Right lung (tissue), 5 donors: Measurements from ENCODE around the gene ACBD6. TPM values are rescaled to one million over a fixed set of nuclear protein-coding genes. Genes with fewer than 3 reads are reported as not detected.

Experiments
- DNase-seq, 2 donors: peaks; one replicate each; pipeline ENCODE4 v3.0.0-alpha.2; 2013
- polyA plus RNA-seq, 5 donors: library from polyadenylated mRNA; unstranded; fragments of 120-200 nt; gene quantifications; one replicate each; pipeline versions ENCODE4 v1.2.1 to v1.2.3, GENCODE V29; 2013; ENCODE audit warnings: inconsistent platforms in 1 of 5, low replicate concordance in 1 of 5; ENCODE audit not compliant: insufficient read length in 5 of 5, insufficient read depth in 1 of 5

Gene ACBD6
- polyA plus RNA-seq, 5 donors: 70.5 to 83.2 (median 81.7) TPM

DNA sequence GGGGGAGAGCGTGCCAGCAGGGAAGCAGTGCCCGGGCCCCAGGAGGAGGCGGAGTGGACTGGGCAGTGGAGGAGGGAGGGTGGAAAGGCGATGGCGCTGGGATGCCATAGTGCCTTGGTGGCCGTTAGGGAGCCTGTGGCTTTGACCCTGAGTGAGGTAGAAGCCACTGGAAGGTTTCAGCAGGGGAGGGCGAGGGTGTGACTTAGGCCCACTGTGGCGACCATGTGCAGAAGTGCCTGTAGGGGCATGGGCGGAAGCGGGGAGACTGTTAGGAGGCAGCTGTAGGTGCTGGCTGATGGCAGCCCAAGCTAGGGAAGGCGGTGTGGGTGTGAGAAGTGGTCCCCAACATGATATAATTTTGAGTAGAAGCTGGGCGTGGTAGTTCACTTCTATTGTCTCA lies 244.1 kb downstream of the ACBD6 start:
- DNase-seq: no peak

DNA sequence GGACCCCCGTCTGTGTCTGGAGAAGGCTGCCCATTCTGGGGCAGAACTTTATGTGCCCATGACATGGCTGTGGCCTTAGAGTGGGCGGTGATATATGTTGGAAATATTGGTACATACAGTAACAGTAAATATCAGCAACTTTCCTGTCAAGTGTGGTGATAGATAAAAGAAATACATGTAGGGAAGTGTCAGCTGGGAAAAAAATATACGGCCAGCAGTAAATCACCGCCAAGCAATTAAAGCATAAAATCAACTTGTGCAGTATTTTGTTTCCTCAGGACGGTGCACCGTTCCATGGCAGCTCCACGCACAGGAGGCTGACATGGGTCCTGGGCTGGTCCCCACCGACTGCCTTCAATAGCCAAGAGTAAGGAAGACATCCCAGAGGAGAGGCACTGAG lies 244.9 kb downstream of the ACBD6 start:
- DNase-seq: no peak

DNA sequence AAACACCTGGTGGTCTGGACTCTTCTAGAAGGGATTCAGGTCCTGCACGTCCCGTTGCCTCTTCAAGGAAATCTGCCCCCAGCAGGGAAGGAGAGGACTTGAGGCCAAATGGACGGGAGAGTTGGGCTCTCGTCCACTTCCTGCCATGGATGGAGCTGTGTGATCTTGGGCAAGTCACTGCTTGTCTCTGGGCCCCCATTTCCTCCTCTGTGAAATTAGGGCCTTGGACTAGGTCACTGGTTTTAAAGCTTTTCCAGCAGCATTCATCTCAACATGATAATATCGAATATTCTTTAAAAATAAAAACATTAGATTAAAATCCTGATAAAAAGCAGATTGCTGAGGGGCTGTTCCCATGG lies 245.4 kb downstream of the ACBD6 start:
- no peak for DNase-seq

DNA sequence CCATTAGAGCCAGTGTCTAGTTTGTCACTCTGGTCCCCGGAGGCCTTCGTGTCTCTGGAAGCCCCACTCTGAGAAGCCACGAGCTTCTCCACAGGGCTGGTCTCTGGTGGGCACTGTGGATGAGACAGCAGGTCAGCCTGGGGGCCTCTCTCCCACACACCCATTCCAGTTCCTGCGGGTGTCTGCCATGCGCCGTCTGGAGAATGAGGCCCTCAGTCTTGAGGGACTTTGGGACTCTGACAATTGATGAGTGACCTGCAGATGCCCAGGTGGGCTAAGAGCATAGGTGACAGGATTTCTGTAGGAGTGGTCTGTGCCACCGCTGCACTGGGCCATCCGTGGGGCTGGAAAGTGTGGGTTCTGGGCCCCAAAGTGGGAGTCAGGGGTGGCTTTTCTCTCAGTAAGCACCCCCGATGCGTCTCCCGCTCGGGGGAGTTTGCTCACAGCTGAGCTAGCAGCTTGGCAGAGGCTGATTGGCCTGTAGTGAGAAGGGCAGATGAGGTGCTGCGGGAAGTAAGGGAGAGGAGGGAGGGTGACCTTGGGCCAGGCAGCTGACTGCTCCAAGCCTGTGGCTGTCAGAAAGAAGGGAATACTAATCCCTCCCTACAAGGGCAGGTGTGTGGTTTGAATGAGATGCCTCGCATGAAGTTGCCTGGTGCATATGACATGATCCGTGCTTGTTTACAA lies 245.9 kb downstream of the ACBD6 start:
- DNase-seq: no peak

DNA sequence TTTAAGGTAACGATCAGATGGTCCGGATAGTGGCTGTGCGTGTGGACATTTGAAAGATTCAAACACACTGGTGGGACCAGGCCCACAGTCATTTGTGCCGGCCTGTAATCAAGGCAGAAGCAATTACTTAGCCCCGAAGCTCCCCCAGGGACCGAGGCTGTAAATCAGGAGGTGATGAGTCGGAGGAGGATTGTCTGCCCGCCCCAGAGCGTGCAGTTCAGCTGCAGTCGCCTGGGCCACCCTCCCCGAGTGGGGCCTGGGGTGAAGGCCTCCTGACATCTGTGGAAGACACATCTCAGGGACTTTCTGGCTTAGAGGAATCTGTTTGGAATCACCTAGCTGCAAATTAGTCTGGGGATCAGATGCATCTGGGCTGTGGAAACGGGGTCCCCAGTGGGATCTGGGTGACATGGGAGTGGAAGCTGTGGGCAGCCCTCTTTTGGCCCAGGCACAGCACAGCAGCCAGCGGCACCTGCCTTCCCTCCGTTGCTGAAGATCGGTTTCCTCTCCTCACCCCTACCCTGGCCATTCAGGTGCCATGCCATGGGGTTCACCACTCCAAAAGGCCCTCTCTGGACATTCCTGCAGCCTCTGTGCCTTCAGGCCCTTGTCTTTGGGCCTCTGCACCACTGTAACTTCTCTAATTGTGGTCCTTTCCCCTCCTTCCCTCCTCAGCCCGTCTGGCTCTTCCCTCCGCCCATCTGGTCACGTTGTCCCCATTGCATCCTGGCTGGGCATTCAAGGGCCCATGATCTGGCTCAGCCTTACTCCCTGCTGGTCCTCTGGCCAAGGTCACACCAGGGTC lies 246.6 kb downstream of the ACBD6 start:
- DNase-seq: no peak

DNA sequence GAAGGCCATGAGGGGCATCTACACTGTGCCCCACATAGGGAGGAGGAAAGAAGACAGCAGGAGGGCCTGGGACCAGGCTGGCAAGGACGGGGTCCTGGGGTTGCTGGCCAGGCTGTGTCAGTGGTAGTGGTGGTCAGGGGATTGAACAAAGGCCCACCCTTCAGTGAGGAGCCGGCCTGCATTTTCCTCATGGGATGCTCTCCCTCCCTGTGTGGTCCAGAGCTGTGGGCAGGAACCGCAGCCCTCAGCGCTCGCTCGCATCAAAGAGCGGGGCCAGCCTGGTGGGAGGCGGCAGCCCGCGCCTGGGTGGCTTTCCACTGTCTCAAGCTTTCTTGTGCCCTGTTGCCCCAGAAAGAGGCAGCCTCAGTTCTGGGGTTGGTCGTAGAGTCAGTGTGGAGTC lies 247.5 kb downstream of the ACBD6 start:
- no peak for DNase-seq

DNA sequence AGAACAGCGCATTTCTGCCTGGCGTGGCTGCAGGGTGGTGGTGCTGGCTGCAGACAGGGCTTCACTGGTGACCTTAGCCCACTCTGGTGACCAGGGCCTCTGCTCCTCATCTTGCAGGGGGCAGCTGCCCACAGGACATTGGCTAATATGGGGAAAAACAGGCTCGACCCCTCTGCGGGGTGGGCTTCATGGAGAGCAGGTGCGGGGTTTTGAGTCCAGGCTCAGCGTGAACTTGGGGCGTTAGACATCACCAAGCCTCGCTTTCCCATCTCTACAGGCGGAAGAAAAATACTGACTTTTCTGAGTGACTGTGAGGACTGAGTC lies 247.9 kb downstream of the ACBD6 start:
- no peak for DNase-seq

DNA sequence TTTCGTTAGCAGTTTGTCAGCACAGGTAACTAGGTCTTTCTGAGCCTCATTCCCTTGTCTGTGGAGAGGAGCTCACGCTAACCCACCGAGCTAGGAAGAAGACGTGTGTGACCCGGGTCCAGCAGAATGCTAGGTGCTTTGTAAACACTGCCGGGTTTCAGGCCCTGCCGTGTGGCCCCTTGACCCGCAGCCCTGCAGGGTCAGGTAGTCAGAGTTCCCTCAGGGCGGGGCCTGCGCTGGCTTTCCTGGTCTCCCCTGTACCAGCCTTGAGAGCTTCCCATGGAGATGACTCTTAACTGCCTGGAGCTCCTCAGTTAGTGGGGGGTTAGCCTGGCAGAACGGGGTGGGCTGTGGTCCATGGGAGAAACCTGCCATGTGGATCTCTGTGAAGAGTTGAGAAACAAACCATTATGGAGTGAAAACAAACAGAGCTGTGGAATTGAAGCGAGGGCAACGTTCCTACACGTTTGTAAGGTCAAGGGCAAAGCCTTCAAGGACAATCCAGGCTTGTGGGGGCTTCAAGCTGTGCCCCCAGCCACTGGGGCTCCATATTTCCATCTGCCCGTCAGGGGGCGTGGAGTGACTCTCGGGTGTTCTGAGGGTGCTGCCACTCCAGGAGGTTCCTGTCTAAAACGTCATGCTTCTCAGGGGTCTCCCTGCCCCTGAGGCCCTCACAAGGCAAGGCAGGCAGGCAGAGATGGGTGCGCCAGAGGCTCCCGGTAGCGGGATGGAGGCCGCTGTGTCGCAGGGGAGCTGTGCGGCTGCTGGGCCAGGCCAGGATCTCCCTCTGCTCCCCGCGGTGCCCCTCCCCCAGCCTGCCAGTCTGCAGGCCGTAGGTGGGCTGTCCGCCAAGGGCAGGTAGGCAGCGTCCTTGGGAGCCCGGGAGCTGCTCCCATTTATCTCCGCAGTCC lies 248.5 kb downstream of the ACBD6 start:
- no peak for DNase-seq

DNA sequence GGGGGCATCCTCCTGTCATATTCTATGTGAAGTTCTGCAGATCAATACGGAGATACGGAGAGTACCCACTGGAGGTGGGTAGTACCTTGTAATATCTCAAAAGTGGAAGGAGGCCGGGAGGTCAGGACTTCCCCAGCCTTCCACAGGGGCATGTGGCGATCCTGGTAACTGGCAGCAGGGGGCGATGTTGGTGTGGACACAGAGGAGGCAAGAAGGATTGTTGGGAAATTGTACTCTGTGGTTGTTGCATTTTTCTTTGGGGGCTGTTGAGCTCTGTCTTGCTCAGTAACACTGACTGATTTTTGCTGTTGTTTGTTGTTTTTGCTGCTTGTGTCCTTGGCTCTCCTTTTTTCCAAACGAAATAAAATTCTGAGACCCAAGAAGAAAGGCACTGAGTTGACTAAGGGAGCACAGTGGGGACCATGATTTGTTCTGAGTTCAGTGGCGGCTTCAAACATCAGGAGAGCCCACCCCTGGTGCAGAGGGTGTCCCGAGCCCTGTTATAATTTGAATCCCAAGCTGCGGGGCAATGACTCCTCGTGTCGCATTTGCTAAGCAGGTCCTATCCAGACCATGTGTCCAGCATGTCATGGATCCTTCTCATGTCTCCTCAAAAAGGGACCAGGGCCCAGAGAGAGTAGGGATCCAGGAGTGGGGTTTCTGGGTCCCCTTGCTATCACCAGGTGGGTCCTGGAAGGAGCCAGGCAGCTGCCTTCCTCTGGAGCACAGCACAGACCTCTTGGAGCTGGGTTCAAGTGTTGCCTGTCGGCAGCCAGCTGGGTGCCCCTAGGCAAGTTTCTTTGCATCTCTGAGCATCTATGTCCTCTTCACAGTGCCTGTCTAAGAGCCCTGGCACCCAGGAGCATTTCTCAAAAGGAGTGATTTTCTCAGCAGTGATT lies 249.5 kb downstream of the ACBD6 start:
- no peak for DNase-seq

DNA sequence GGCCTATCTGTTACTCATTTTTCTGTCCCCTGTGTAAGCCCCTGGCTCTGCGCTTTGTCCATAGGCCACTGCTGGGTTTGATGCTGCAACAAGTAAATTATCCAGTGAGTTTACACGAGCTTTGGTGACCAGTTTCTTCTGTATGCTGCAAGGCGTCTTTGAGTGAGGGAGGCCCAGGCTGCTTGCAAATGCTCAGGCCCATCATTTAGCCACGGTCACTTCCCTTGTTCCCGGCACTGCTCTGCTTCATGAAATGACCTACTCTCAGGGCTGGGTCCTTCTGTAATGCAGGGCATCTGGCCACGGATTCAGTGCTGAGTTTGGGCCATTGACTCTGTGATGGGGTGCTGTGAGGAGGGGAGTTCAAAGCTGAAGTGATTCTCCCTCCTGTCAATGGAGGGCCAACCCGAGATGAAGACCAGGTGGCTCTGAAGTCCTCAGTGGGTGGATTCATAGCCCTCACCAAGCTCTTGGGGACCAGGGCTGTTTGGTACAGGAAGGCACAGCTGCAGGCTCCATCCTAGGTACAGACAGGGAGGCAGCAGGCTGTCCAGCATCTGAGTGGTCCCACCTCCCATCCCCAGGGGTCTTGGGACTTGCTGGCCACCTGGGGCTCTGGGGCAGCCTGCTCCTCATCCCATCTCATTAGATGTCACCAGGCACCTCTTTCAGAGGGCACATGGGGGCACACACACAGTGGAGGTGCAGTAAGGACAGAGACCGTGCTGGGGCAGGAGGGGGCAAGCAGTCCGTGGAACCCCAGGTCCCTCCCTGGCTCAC lies 250.7 kb downstream of the ACBD6 start:
- no peak for DNase-seq

DNA sequence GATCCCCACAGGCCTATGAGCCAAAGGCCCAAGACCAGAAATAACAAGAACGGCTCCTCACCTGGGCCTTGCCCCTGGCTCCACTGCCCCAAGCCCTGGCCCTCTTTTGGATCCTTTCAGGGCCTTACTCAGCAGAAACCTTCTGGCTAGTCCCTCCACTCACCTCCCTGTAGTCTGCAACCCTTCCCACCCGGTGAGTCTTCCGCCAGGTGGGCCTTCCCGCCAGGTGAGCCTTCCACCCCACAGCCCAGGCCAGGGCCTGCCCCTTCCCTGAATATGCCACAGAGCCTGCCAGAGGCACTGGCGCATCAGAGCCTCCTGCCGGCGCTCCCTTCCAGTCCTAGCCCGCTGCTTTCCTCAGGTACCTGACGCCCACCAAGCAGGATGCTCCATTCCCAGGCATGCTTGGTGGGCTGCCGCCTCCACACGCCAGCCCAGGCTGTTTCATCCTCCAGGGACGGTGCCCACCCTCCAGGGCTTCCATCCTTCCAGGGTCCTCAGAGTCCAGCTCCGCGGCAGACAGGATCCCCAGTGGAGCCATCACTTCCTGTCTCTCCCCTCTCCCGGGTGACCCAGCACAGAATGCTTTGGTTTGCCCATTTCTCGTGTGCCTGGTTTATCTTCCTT lies 251.4 kb downstream of the ACBD6 start:
- DNase-seq: no peak

DNA sequence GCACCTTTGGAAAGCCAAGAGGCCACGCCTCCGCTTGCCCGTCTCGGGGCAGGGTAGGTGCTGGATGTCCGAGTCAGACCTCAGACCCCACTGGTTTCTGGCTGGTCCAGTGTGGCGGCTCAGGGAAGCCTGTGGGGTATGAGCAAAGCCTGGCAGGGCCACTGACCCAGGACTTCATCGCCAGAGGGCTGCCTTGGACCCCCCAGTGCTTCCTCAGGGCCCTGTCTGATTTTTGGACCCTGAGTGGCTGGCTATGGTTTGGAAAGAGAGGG lies 251.9 kb downstream of the ACBD6 start:
- no peak for DNase-seq

DNA sequence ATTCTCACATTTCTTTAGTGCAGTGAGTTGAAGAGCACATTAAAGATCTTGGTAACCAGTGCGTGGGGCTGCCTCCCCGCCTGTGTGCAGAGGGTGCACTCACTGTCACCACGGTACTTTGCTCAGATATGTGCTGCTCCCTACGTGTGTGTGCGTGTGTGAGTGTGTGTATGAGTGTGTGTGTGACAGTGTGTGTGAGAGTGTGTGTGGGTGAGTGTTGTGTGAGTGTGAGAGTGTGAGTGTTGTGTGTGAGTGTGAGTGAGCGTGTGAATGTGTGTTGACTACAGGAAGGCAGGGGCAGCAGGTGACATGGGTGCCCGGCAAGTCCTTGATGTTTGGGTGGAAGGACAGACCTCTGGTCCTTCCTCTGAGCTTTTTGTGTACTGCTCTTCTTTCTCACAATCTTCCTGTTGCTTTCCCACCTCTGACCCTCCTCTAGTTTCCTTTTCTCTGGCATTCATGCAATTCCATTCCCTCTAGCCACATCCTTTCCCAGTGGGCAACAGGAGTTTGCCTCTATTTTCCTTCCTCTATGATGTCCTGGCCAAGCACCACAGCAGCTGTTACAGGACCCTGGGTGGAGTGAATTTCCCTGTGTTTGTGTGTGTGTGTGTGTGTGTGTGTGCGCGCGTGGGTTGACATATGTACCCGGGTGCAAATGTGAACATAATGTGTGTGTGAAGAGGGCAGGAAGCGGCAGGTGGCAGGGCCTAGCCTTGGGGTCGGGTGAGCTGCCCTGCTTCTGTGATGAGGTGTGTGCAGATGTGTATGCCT lies 252.5 kb downstream of the ACBD6 start:
- DNase-seq: no peak

DNA sequence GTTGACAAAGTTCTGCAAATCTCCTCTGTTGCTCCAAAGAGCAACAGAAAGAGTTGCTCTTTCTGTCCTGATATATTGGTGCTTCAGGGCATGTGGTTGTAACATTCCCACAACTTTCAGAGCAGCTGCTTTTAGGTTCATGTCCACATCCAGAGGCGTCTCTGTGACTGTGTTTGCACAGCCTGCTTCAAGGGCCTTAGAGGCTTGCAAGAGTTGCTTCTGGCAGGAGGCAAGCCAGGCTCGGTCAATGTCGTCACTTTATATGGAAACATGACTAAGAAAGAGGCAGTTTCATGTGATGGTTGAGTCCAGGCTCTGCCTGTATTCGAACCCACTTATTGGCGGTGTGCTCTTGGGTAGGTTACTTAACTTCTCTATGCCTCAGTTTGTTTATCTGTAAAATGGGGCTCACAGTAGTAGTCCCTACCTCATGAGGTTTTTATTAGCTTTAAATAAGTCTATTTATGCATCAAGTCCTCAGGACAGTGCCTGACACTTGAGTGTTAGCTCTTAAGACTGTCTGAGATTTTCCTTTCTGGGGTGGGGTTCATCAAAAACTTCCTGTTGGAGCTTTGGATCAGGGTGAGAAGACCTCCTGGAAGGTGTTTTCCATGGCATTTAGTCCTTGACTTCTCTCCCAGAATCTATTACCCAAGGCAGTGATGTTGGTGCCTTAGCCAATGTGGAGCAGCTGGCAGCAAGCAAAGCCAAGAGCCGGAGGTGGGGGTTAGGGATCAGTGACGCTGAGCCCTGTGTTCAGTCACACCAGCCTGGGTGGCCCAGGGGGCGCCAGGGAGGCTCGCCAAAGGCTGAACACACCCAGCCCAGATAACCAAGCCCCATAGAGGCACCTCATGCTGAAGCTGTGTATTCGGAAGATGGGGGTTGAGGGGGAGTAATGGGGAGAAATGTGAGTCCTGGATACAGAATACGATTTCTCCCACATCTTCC lies 253.4 kb downstream of the ACBD6 start:
- no peak for DNase-seq

DNA sequence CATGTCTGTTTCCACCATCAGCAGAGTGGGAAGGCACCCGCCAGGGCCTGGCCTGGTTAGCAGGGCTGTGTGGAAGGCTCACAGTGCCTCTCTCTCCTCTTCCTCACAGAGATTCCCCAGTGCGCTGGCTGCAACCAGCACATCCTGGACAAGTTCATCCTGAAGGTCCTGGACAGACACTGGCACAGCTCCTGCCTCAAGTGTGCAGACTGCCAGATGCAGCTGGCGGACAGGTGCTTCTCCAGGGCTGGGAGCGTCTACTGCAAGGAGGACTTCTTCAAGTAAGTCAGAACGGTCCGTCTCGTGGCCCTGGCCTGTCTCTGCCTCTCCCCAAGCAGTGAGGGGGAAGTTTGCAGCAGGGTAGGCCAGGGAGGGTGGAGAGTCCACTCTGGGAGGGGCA lies 254.2 kb downstream of the ACBD6 start:
- no peak for DNase-seq

DNA sequence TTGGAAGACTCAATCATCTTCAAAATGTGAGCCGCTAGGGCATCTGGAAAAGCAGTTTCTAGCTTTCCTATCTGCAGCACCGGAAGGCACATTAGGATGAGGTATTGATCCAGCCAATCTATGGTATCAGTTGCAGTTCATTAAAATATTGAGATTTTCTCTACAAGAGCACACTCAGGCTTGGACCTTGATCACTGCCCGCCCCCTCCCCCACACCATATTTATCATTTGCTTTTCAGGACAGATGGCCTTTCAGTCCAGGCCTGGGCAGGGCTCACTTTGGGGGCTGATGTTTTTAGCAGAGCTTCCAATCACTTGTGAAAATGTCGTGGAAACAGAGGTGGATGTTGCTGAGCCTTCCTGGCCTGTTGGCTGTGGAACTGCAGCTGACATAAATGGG lies 254.8 kb downstream of the ACBD6 start:
- no peak for DNase-seq

DNA sequence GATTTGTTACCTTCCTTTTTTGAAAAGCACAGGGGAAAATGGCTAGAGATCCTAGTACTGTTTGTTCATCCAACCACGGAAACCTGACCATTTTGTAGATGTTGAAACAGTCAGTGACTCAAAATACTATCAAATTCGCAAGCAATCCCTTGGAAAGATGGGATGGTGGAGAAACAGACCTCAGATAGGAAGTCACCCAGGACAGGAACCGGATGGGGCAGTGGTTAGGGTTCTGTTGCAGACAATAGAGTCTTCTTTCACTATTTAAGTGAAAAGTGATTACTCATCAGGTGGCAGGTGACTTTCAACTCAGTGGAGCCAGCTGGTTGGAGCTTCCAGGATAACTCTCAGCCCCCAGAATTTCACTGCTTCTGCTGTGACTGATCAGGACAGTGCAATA lies 255.3 kb downstream of the ACBD6 start:
- DNase-seq: no peak

DNA sequence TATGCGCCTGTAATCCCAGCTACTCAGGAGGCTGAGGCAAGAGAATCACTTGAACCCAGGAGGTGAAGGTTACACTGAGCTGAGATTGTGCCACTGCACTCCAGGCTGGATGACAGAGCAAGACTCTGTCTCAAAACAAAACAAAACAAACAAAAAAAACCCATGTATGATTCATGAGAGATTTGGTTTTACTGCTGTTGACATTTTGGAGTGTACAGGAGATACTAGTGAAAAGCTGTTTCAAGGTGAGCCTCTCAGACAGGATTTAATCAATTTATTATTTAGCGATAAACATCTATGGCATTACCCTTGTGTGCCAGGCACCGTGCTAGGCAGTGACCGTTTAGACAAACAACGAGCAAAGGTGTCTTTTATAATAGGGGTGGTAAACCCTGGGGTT lies 255.8 kb downstream of the ACBD6 start:
- DNase-seq: no peak

DNA sequence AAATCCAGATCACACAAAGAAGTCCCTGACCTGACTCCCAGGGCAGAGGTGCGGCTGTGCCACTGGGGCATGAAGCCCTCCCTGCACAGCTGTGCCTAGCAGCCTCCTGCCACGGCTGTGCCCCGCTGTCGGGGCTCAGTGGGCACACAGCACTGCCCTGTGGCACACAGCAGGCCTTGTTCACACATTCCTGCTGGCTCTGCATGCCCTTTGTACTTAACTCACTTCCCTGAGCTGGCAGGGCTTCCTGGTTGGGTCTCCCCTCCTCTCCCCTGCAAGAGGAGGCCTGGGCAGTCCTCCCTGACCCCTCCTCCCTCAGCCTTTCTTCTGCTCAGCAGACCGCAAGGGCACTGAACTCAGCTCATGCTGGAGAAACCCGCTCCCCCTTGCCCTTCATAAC lies 257.5 kb downstream of the ACBD6 start:
- no peak for DNase-seq
